Endothelial cell of umbilical vein (primary cell): ENCODE results near the gene EPS15. TPM values are rescaled to one million over a fixed set of nuclear protein-coding genes. Genes with fewer than 3 reads are reported as not detected.

Experiments
- BruUV-seq: library from RNA; stranded (reverse); fragments of 400-500 nt; replicated peaks from 2 replicates; lab custom pipeline; 2021; lab: Mats Ljungman, UMichigan
- CTCF ChIA-PET: fragments of 300-600, 350-600 bp; sonication (Branson Sonifier 250); formaldehyde crosslinking; loops from one replicate; lab custom pipeline; 2021; ENCODE audit warnings: antibody characterized with exemption, inconsistent platforms; lab: Charles Lee
- POLR2A ChIA-PET: fragments of 300-600, 350-600 bp; sonication (Branson Sonifier 250); formaldehyde crosslinking; loops from one replicate; lab custom pipeline; 2021; ENCODE audit warnings: antibody characterized with exemption, inconsistent platforms; lab: Charles Lee
- DNase-seq: peaks from one replicate; pipeline ENCODE4 v3.0.0-alpha.2; 2011; ENCODE audit warnings: low read depth, low spot score
- FAIRE-seq: peaks from 2 replicates; lab custom pipeline; 2011; peaks lifted over from hg19 to GRCh38; lab: Jason Lieb, UNC
- H2AFZ ChIP-seq: 2 replicates; pipeline ENCODE4 v1.6.0; 2012; ENCODE audit warnings: low read depth, low read length, control low read depth, inconsistent platforms
- H3K27ac ChIP-seq: 2 replicates; pipeline ENCODE4 v1.5.1; 2011; ENCODE audit warnings: low read depth, mild to moderate bottlenecking, control low read depth, low read length, moderate library complexity; ENCODE audit not compliant: insufficient read depth
- H3K27me3 ChIP-seq, 2 experiments: 2 replicates each; pipeline versions ENCODE4 v1.6.0 to v1.6.1; 2011; ENCODE audit warnings: low read length in 2 of 2, mixed read lengths in 1 of 2; ENCODE audit not compliant: control insufficient read depth in 2 of 2, insufficient read depth in 2 of 2
- H3K36me3 ChIP-seq, 2 experiments: 2 replicates in 1 of 2; 3 replicates in 1 of 2; pipeline ENCODE4 v1.5.1; 2011; ENCODE audit warnings: low read length in 2 of 2, mild to moderate bottlenecking in 1 of 2, moderate library complexity in 1 of 2; ENCODE audit not compliant: control insufficient read depth in 2 of 2, insufficient read depth in 2 of 2; ENCODE audit errors: extremely low read depth in 1 of 2
- H3K4me1 ChIP-seq: 3 replicates; pipeline ENCODE4 v1.5.1; 2011; ENCODE audit warnings: mild to moderate bottlenecking, low read length; ENCODE audit not compliant: control insufficient read depth, insufficient read depth; ENCODE audit errors: extremely low read depth
- H3K4me2 ChIP-seq: 2 replicates; pipeline ENCODE4 v1.6.1; 2011; ENCODE audit warnings: low read length, control low read depth, mixed read lengths; ENCODE audit not compliant: insufficient read depth
- H3K4me3 ChIP-seq, 3 experiments: fragments of 200-600 bp in 1 of 3; sonication (generic), shearing (Covaris generic) in 1 of 3; replicated peaks in 1 of 3; 2 replicates each; pipeline ENCODE4 v1.5.1; 2011 to 2016; ENCODE audit warnings: control low read depth in 3 of 3, low read length in 3 of 3, mild to moderate bottlenecking in 2 of 3, inconsistent platforms in 1 of 3, low read depth in 1 of 3, moderate library complexity in 1 of 3; ENCODE audit not compliant: insufficient read depth in 1 of 3
- H3K79me2 ChIP-seq: 2 replicates; pipeline ENCODE4 v1.6.0; 2012; ENCODE audit warnings: low read length, inconsistent platforms; ENCODE audit not compliant: control insufficient read depth, insufficient read depth
- H3K9ac ChIP-seq: replicated peaks from 2 replicates; pipeline ENCODE3; 2011; ENCODE audit warnings: low read length, control low read depth; ENCODE audit not compliant: insufficient read depth; ENCODE audit errors: extremely low read depth
- H3K9me1 ChIP-seq: replicated peaks from 3 replicates; pipeline ENCODE4 v1.6.0; 2011; ENCODE audit warnings: mild to moderate bottlenecking, low read length; ENCODE audit not compliant: control insufficient read depth, insufficient read depth; ENCODE audit errors: extremely low read depth
- H3K9me3 ChIP-seq: replicated peaks from 2 replicates; pipeline ENCODE4 v1.5.1; 2012; ENCODE audit warnings: low read length, inconsistent platforms; ENCODE audit not compliant: control insufficient read depth, insufficient read depth
- H4K20me1 ChIP-seq: replicated peaks from 2 replicates; pipeline ENCODE3; 2011; ENCODE audit warnings: mild to moderate bottlenecking, low read length; ENCODE audit not compliant: control insufficient read depth, insufficient read depth; ENCODE audit errors: extremely low read depth
- EZH2 ChIP-seq: IDR thresholded peaks from 2 replicates; pipeline ENCODE4 v1.6.1; 2012; ENCODE audit warnings: borderline replicate concordance, low read depth, mild to moderate bottlenecking, moderate library complexity, low read length, inconsistent platforms; ENCODE audit not compliant: severe bottlenecking
- FOS ChIP-seq: IDR thresholded peaks from 2 replicates; pipeline ENCODE4 v1.6.1; 2011; ENCODE audit warnings: mild to moderate bottlenecking, low read length, moderate library complexity, borderline replicate concordance; ENCODE audit not compliant: insufficient read depth
- GATA2 ChIP-seq: IDR thresholded peaks from 2 replicates; pipeline ENCODE4 v1.7.0; 2011; ENCODE audit warnings: low read depth, mild to moderate bottlenecking, moderate library complexity, mixed read lengths, low read length; ENCODE audit not compliant: insufficient read length, insufficient read depth
- JUN ChIP-seq: IDR thresholded peaks from 2 replicates; pipeline ENCODE4 v1.6.1; 2011; ENCODE audit warnings: borderline replicate concordance, low read depth; ENCODE audit not compliant: insufficient read length, insufficient read depth
- MAX ChIP-seq: IDR thresholded peaks from 2 replicates; pipeline ENCODE4 v1.6.1; 2011; ENCODE audit not compliant: insufficient read depth, insufficient read length
- MYC ChIP-seq: IDR thresholded peaks from one replicate; pipeline ENCODE4 v1.6.1; 2011; ENCODE audit warnings: mild to moderate bottlenecking, low read depth, low read length
- POLR2A ChIP-seq: IDR thresholded peaks from 2 replicates; pipeline ENCODE4 v1.6.1; 2012; ENCODE audit warnings: low read depth, mild to moderate bottlenecking, control low read depth, low read length
- POLR2AphosphoS5 ChIP-seq: IDR thresholded peaks from 2 replicates; pipeline ENCODE4 v1.6.1; 2012; ENCODE audit warnings: low read depth, mild to moderate bottlenecking, control low read depth, low read length, moderate library complexity; ENCODE audit not compliant: insufficient read depth
- dilution Hi-C: fragments of 300-500 bp; cut with MboI; formaldehyde crosslinking; loops from one replicate; pipeline ENCODE4 v1.15.0; 2019; ENCODE audit warnings: low sequenced_read_pairs; ENCODE audit not compliant: extremely low pct_ligation_motif_present
- intact Hi-C: fragments of 100-400 bp; cut with micrococcal nuclease; formaldehyde crosslinking; loops from one replicate; pipeline ENCODE4 v1.10.0; 2022
- polyA plus RNA-seq, 4 experiments: library from polyadenylated mRNA; depleted of rRNA in 3 of 4; stranded (reverse) in 3 of 4; unstranded in 1 of 4; fragments of >200 nt; gene quantifications; 2 replicates each; pipeline versions ENCODE4 v1.2.1 to v1.2.3, GENCODE V29; 2011 to 2012; ENCODE audit warnings: missing spikeins in 1 of 4
- total RNA-seq: library from RNA; stranded (reverse); gene quantifications from 2 replicates; pipeline ENCODE4 v1.2.3, GENCODE V29; 2021

Gene EPS15
- total and polyA plus RNA-seq, 2 donors (not counting 3 experiments of a cell fraction or from before 2014, with no cell fraction given), result 15.4 to 44.8 TPM

GRCh38 chr1:51518586-51519047, 449 bp downstream of the EPS15 start:
- Histone ChIP-seq H3K27ac (peak overlapping the region; percentile 52), H3K4me1 (peaks cover 24% of the 10 kb centered on the region), H4K20me1 (peaks cover 13% of the 10 kb centered on the region), H3K9me3 (no peaks in the 10 kb centered on the region), H3K9me1 (no peaks in the 10 kb centered on the region), H2AFZ (peak overlapping the region; percentile 43), H3K79me2 (peaks cover 49% of the 10 kb centered on the region), H3K27me3 (no peaks in the 10 kb centered on the region), H3K4me3 (peak overlapping the region; percentile 81 to 96 (median 84)), H3K36me3 (no peaks in the 10 kb centered on the region), H3K9ac (peak overlapping the region; percentile 87), H3K4me2 (peak overlapping the region; percentile 62)
- DNase-seq (peak; percentile 42), FAIRE-seq (no peak)
- no peak for TF ChIP-seq FOS
- TF ChIP-seq POLR2A, result no peak
- no peak for TF ChIP-seq GATA2
- no peak for TF ChIP-seq POLR2AphosphoS5
- no peak for TF ChIP-seq JUN
- no peak for TF ChIP-seq MYC
- TF ChIP-seq MAX, result no peak
- TF ChIP-seq EZH2, result no peak
- no TSS peak for BruUV-seq
- ChIA-PET CTCF (interaction anchor here (0.6 to 3.5 kb wide), 2 partner anchors 9 to 16 kb away, joined by 3 to 18 read pairs; no protein-coding TSS in a partner anchor), POLR2A (no interaction called here)
- dilution Hi-C loops (no loop called here), intact Hi-C loops (loop anchor here (5.0 kb wide), 1 partner anchor 101 kb away; no protein-coding TSS in a partner anchor)
